Esophagus squamous epithelium (tissue), 4 donors: ENCODE measurements around the gene TMEM131.

Source experiments
- POLR2A ChIP-seq, 4 donors: fragments of 450-650 bp; IDR thresholded peaks; one replicate each; pipeline ENCODE4 v1.6.1; 2017; ENCODE audit warnings: antibody characterized with exemption in 4 of 4, mild to moderate bottlenecking in 4 of 4, moderate library complexity in 3 of 4
- TF ChIP-seq, protein P1 (sequence below), 6 experiments: fragments of 450-650 bp in 4 of 6; fragments of 200-600 bp in 2 of 6; sonication (generic) in 2 of 6; IDR thresholded peaks; one replicate each; pipeline ENCODE4 v1.5.1; 2016 to 2019; ENCODE audit warnings: antibody characterized with exemption in 6 of 6, mild to moderate bottlenecking in 4 of 6, moderate library complexity in 4 of 6

DNA sequence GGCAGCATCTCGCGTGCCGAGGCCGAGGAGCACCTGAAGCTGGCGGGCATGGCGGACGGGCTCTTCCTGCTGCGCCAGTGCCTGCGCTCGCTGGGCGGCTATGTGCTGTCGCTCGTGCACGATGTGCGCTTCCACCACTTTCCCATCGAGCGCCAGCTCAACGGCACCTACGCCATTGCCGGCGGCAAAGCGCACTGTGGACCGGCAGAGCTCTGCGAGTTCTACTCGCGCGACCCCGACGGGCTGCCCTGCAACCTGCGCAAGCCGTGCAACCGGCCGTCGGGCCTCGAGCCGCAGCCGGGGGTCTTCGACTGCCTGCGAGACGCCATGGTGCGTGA lies 271.7 kb downstream of the TMEM131 start:
- TF ChIP-seq, protein P1, sequence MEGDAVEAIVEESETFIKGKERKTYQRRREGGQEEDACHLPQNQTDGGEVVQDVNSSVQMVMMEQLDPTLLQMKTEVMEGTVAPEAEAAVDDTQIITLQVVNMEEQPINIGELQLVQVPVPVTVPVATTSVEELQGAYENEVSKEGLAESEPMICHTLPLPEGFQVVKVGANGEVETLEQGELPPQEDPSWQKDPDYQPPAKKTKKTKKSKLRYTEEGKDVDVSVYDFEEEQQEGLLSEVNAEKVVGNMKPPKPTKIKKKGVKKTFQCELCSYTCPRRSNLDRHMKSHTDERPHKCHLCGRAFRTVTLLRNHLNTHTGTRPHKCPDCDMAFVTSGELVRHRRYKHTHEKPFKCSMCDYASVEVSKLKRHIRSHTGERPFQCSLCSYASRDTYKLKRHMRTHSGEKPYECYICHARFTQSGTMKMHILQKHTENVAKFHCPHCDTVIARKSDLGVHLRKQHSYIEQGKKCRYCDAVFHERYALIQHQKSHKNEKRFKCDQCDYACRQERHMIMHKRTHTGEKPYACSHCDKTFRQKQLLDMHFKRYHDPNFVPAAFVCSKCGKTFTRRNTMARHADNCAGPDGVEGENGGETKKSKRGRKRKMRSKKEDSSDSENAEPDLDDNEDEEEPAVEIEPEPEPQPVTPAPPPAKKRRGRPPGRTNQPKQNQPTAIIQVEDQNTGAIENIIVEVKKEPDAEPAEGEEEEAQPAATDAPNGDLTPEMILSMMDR (IDR thresholded peaks at IDR 0.05) = no peak
- no peak for TF ChIP-seq POLR2A (IDR thresholded peaks at IDR 0.05)
